Motor neuron (in vitro differentiated cells): ENCODE data around the gene PSD4. TPM values are rescaled to one million over a fixed set of nuclear protein-coding genes. Genes with fewer than 3 reads are reported as not detected.

ENCODE experiments used
- ATAC-seq, 8 experiments: fragments of 200-7000 bp; cut with Tn5 transposase; replicated peaks in 6 of 8; 2 replicates each; pipeline ENCODE4 v1.8.0; 2021; ENCODE audit warnings: mild to moderate bottlenecking in 8 of 8, moderate library complexity in 8 of 8
- H3K27ac ChIP-seq, 2 donors: fragments of 250-450 bp; sonication (Bioruptor Pico); 2 replicates each; pipeline ENCODE4 v1.9.0; 2021; ENCODE audit warnings: antibody characterized with exemption in 2 of 2, mild to moderate bottlenecking in 2 of 2, moderate library complexity in 1 of 2
- H3K4me1 ChIP-seq, 2 donors: fragments of 250-450 bp; sonication (Bioruptor Pico); replicated peaks in 1 of 2; 2 replicates each; pipeline ENCODE4 v1.6.1; 2021; ENCODE audit warnings: antibody characterized with exemption in 2 of 2, mild to moderate bottlenecking in 2 of 2, moderate library complexity in 1 of 2
- H3K4me3 ChIP-seq, 5 donors: fragments of 250-450 bp; sonication (Bioruptor Pico); 2 replicates each; pipeline ENCODE4 v1.9.0; 2021; ENCODE audit warnings: antibody characterized with exemption in 5 of 5, mild to moderate bottlenecking in 5 of 5, moderate library complexity in 4 of 5
- WGBS, 10 experiments: fragments of 450-650 bp; shearing (Covaris generic); methylation state at CpG; one replicate each; pipeline ENCODE4 v1.0.0; 2022; 5-methylcytosine and 5-hydroxymethylcytosine counted together
- in situ Hi-C, 9 experiments: fragments of 400-800 bp; cut with MboI; loops; one replicate each; pipeline ENCODE4 v1.15.0; 2021; ENCODE audit warnings: low sequenced_read_pairs in 9 of 9, low pct_unique_long_range_greater_than_20kb in 2 of 9; ENCODE audit not compliant: unreplicated experiment in 9 of 9
- total RNA-seq, 8 experiments: library from RNA; unstranded; fragments of 300-600 nt; gene quantifications; 2 replicates each; pipeline versions ENCODE4 v1.2.3 to v1.2.4, GENCODE V29; 2022

PSD4 gene
- total RNA-seq, 8 experiments from 2014 or later, result 0.37 to 9.1 (median 1.3) TPM

DNA sequence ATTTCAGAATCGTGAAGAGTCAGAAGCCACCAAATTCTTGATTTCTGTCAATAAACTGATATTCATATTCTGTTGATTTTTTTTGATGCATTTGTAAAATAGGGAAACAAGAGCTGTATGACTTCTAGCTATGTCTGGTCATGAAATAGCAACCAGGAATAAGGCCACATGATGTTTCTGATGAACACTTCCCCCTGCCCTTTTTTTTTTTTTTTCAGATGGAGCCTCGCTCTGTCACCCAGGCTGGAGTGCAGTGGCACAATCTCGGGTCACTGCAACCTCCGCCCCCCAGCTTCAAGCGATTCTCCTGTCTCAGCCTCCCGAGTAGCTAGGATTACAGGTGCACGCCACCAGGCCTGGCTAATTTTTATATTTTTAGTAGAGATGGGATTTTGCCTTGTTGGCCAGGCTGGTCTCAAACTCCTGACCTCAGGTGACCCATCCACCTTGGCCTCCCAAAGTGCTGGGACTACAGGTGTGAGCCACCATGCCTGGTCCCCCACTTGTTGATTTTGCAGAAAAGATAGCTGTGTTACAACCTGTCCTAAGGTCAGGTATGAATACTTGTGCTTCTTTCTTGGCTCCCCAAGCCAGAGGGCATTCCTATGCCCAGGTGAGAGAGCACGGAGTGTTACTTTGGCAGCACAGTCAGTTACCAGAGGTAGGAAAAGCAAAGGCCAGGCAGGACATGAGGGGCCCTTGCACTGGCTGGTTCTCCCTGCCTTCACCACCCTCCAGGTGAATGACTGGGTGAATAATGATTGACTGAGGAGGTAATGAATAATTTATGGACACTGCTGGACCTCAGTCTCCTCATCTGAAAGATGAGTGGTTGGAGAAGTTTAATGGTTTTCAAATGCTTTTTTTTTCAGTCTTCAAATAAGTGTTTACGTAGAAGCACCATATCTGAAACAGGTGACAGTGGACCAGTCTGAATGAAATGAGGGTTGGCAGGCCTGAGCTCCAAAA is 65.4 kb downstream of the PSD4 start:
- WGBS, 10 experiments, result 17 to 100% (median 91%) methylated on average over 1 to 7 of the region's 9 CpGs; no CpG with 5 or more reads in 2 of the 10 experiments
- H3K27ac ChIP-seq, result no peak overlapping the region
- peaks cover 6 to 14% of the 10 kb centered on the region in 2 donors for H3K4me1 ChIP-seq
- no peak overlapping the region for H3K4me3 ChIP-seq
- in situ Hi-C loops, result loop anchor here in 1 of 9 experiments (25.0 kb wide), 1 partner anchor 123 kb away; no protein-coding TSS in a partner anchor
- no peak for ATAC-seq

DNA sequence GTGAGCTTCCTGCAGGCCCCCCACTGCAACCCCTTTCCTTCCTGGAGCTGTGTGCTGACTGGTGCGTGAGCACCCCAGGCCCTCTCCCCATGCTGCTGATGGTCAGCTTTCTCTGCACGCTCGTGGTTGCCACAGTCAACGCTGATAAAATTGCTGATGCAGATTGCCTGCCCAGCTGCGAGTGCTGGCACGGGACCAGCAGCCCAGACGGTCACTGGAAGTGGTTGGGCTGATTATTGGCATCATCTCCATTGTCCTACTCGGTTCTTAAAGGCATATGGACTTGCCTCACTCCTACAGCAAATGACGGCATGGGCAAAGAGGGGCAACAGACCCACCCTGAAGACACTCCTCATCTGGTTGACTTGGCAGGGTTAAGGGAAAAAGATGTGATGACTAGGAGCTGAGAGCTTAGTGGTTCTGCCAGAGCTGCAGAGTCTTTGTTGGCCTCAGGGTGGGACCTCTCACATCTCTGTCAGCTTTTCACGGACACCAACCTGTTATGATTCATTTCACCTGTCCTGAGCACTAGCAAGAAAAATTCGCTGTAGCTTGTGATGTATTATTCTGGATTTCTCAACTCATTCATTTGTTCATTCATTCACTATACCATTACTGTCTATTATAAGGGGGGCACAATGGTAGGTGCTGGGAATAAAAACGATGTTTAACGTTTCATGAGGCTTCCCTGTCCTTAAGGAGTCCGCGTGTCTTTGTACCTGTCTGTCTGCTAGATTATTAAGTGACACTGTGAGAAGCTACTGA is 66.6 kb downstream of the PSD4 start:
- 0 to 90% (median 61%) methylated on average over 1 to 10 of the region's 15 CpGs; no CpG with 5 or more reads in 1 of the 10 experiments for WGBS, 10 experiments
- H3K4me1 ChIP-seq, result peaks cover 9 to 25% of the 10 kb centered on the region in 2 donors
- ATAC-seq, result peak; percentile 1 to 38 (median 12)

DNA sequence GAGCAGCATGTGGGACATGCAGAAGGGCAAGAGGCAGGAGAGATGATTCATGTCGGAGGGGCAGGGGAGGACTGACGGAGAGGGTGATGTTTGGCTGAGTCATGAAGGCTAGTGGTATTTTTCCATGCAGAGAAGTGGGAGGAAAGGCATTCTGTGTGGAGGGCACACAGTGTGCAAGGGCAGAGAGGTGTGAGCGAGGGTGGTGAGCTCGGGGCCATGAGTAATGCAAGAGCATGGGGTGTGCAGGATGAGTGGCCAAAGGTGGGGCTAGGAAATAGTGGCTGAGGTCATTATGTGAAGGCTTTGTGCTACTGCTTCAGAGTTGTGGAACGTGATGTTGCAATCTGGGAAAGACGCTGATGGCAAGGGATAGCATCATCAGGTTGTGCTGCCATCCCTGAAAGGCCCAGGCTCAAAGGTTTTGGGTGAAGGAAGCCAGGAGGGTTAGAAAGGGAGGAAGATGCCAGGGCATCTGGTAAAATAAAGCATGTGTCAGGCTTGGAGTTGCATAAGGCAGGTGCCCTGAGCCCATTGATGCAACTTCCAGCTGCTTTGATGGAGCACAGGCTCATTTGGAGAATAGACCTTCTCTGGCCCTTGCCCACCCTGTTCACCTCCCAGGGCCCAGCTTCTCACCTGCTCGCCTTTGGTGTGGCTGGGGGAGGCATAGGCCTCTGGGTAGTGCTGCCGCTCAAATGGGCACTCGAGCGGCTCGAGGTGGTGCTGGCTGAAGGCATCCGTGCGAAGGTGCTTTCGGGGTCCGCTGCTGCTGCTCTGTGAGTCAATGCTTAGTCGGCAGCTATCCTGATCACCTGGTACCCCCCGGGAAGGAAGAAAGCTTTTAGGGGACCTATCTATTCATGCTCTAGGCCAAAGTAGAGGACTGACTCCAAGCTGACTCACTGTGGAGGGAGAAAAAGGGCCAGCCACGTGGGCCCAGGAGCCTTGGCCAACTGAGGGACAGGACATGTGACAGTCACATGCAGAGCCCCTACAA is 67.4 kb downstream of the PSD4 start:
- in situ Hi-C loops, result loop anchor here in 1 of 9 experiments (25.0 kb wide), 1 partner anchor 121 kb away; no protein-coding TSS in a partner anchor
- WGBS, 10 experiments, result 0 to 89% (median 47%) methylated on average over 2 to 14 of the region's 18 CpGs; no CpG with 5 or more reads in 3 of the 10 experiments
- Histone ChIP-seq H3K27ac (peak overlapping the region in 1 of 2 donors; percentile 28), H3K4me3 (no peak overlapping the region), H3K4me1 (peaks cover 15 to 34% of the 10 kb centered on the region in 2 donors)
- ATAC-seq, result peak; percentile 56 to 96 (median 95)

More for the DNA sequence above, 66.6 kb downstream of the PSD4 start:
- Histone ChIP-seq H3K27ac (peak overlapping the region in 1 of 2 donors; percentile 37), H3K4me3 (no peak overlapping the region)
- in situ Hi-C loops, result loop anchor here in 1 of 9 experiments (25.0 kb wide), 1 partner anchor 122 kb away; no protein-coding TSS in a partner anchor

DNA sequence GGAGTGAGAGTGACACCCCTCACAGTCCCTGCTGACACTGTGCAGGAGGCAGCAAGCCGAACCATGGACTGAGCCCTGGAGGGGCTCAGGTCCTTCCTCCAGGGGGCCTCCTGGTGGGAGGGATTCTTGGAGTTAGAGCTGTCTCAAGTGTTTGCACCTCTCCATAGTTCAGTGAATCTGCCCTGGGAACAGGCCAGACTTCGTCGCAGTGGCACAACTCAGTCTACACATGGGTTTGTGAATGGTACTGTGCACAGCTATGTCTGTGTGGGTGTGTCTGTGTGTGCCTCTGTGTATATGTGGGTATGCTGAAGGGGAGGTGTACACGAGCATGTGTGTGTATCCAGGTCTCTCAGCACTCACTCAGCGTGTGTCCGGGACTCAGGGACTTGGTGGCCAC is 68.6 kb downstream of the PSD4 start:
- Histone ChIP-seq H3K4me1 (peaks cover 12 to 31% of the 10 kb centered on the region in 2 donors), H3K4me3 (no peak overlapping the region), H3K27ac (no peak overlapping the region)
- ATAC-seq, result no peak
- in situ Hi-C loops, result loop anchor here in 1 of 9 experiments (25.0 kb wide), 1 partner anchor 120 kb away; no protein-coding TSS in a partner anchor
- 80 to 100% (median 100%) methylated on average over 1 to 4 of the region's 6 CpGs; no CpG with 5 or more reads in 5 of the 10 experiments for WGBS, 10 experiments

DNA sequence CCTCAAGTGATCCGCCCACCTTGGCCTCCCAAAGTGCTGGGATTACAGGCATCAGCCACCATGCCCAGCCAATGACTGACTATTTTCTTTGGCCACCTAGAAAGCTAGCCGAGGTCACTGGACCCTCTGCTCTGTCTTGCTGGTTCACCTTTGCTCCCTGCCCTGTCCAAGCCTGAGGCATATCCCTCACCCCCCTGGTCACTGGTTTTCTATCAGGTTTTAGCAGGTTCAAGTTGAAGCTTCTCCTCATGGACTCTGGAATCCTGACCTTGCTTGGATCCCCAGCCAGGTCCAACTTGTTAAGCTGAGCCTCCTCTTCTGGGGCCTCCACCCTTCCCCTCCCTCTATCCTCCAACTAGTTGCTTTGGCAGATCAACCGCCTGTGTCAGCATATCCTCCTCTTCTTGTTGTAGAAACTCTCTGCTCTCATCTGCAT is 71.5 kb downstream of the PSD4 start:
- in situ Hi-C loops, result loop anchor here in 1 of 9 experiments (25.0 kb wide), 1 partner anchor 117 kb away; no protein-coding TSS in a partner anchor
- ATAC-seq, result no peak
- H3K4me3 ChIP-seq, result no peak overlapping the region
- H3K4me1 ChIP-seq, result peaks cover 12 to 32% of the 10 kb centered on the region in 2 donors
- no peak overlapping the region for H3K27ac ChIP-seq
- 17 to 100% (median 63%) methylated on average over 1 to 3 of the region's 3 CpGs; no CpG with 5 or more reads in 2 of the 10 experiments for WGBS, 10 experiments

DNA sequence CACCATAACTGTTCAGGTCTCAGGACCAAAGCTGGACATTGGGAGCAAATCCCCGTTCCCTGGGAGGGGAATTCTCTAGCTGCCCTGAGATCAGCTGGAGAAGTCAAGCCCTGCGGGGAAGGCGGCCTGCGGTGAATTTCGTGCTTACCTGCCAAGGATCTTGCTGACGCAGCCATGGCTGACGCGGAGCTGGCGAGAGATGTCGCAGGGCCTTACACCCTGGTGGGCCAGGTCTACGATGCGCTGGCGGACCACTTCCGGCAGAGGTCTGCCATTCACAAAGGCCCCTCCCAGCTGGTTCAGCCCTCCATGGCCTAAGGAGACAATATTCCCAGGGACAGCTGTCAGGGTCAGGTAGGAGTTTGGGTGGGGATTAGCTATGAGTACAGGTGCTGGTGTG is 72.8 kb downstream of the PSD4 start:
- ATAC-seq, result no peak
- 0 to 100% (median 77%) methylated on average over 1 to 9 of the region's 14 CpGs; no CpG with 5 or more reads in 2 of the 10 experiments for WGBS, 10 experiments
- Histone ChIP-seq H3K4me3 (no peak overlapping the region), H3K27ac (no peak overlapping the region), H3K4me1 (peaks cover 9 to 26% of the 10 kb centered on the region in 2 donors)
- in situ Hi-C loops, result loop anchor here in 1 of 9 experiments (25.0 kb wide), 1 partner anchor 116 kb away; no protein-coding TSS in a partner anchor

DNA sequence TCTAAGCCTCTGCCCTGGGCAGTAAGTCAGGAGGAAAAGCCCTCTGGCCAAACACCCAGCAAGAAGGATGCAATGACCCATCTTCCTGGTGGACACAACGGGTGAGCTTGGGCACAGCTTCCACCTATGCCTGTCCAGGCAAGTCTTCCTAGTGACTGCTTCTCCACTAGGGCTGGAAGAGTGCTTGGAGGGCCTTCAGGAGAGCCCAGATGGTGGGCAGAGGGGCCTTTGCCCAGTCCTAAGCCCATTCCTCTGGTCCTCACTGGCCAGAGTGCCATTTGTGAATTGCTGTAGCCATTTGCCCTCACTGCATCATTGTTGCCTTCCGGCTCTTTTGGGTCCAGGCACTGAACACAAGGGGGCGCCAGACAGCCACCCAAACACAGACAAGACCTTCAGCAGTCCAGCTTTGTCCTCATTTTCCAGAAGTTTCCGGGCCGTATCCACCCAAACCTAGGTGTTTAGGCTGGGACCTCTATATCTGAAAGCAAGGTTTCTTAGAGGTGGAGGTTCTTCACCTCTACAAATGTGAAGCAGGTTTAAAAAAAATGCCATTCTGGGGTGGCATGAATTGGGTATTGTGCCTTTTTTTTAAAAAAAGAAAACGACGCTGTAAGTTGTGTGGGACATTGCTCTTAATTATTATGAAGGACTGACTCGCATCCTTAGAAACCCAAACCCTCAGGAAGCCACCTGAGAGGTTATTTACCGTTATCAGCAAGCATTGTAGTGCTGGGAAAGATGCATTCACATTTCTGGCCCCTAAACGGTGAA is 75.4 kb downstream of the PSD4 start:
- no peak overlapping the region for H3K4me3 ChIP-seq
- in situ Hi-C loops, result loop anchor here in 1 of 9 experiments (25.0 kb wide), 1 partner anchor 113 kb away; no protein-coding TSS in a partner anchor
- peaks cover 9 to 26% of the 10 kb centered on the region in 2 donors for H3K4me1 ChIP-seq
- no peak overlapping the region for H3K27ac ChIP-seq
- WGBS, 10 experiments, result 21 to 100% (median 68%) methylated on average over 1 to 9 of the region's 10 CpGs
- ATAC-seq, result peak; percentile 48 to 94 (median 74)

DNA sequence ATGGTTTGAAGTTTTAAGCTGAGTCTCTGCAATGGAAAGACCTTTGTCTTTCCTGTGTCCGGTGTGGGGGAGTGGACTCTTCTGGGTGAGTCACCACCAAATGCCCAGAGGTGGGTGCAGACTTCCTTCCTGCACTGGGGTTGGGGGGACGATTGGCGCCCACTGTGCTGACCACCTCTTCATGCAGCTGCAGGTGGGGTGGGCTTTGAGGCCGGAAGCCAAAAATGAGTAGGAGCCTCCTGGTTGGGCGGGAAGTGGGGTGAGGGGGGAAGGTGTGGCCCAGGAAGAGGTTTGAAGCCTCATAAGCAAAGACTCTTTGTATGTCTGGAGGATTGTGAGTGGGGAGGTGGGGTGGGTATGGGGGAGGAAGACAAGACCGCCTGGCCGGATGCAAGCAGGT is 77.3 kb downstream of the PSD4 start:
- peaks cover 0 to 7% of the 10 kb centered on the region in 2 donors for H3K4me1 ChIP-seq
- no CpG with 5 or more reads among the region's 7 CpGs for WGBS, 10 experiments
- H3K4me3 ChIP-seq, result no peak overlapping the region
- no peak overlapping the region for H3K27ac ChIP-seq
- in situ Hi-C loops, result loop anchor here in 1 of 9 experiments (25.0 kb wide), 1 partner anchor 111 kb away; no protein-coding TSS in a partner anchor
- no peak for ATAC-seq

DNA sequence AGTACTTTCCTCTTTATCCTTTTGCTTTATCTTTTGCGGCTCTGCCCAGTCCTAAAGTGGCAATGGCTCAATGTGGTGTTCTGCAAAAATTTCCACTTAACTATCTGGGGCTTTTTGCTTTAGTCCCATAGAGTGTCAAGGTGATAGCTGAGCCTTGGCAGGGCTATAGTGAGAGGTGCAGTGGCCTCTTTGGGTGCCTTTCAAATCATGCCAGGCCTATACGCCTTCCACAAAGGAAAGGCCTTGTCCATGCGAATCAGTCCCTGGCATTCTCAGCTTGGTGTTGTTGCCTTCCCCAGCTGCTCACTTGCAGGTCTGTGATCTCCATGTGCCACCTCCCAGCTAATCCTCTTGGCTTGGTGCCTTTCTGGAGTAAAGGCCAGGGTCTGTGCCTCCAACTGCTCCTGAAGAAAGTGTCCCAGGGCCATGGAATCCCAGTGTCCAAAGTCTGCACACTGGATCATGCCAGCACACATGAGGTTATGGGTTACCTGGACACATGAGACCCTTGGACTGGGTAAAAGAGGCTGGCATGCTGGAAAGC is 78.3 kb downstream of the PSD4 start:
- 83 to 100% (median 100%) methylated on average over 1 to 2 of the region's 3 CpGs; no CpG with 5 or more reads in 1 of the 10 experiments for WGBS, 10 experiments
- no peak overlapping the region for H3K27ac ChIP-seq
- ATAC-seq, result no peak
- peaks cover 0 to 5% of the 10 kb centered on the region in 2 donors for H3K4me1 ChIP-seq
- in situ Hi-C loops, result loop anchor here in 1 of 9 experiments (25.0 kb wide), 1 partner anchor 110 kb away; no protein-coding TSS in a partner anchor
- no peak overlapping the region for H3K4me3 ChIP-seq

DNA sequence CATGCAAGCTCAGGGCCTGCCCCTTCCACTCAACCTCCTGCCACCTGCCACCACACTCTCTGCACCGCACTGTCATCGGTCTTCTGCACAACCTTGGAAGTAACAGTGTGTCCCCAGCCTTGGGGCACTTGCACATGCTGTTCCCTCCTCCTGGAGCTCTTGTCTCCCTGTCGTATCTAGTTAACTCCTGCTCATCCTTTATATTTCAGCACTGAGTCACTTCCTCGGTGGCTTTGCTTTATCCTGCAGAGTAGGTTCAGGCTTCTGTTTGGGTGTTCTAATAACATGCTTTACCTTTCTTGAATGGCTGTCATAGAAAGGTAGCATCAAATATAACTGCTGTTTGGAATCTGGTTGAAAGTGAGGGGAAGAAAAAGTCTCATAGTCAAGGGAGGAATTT is 79.7 kb downstream of the PSD4 start:
- 8 to 100% (median 82%) methylated on average over 1 to 4 of the region's 4 CpGs; no CpG with 5 or more reads in 1 of the 10 experiments for WGBS, 10 experiments
- no peak overlapping the region for H3K27ac ChIP-seq
- ATAC-seq, result no peak
- no peak overlapping the region for H3K4me3 ChIP-seq
- H3K4me1 ChIP-seq, result peaks cover 0 to 5% of the 10 kb centered on the region in 2 donors
- in situ Hi-C loops, result loop anchor here in 1 of 9 experiments (25.0 kb wide), 1 partner anchor 109 kb away; no protein-coding TSS in a partner anchor
